Bone marrow (tissue), 2 donors: ENCODE data around the gene COA5.

Experiments
- DNase-seq, 2 donors: peaks; one replicate each; lab custom pipeline; 2025; lab: John Stamatoyannopoulos, UW

Gene COA5

GRCh38 chr2:98571796-98572195, 36.5 kb downstream of the COA5 start:
- no peak for DNase-seq

GRCh38 chr2:98571121-98571701, 37.1 kb downstream of the COA5 start:
- DNase-seq, result no peak

GRCh38 chr2:98570356-98570755, 38.0 kb downstream of the COA5 start:
- no peak for DNase-seq

- no peak for DNase-seq
Measured at GRCh38 chr2:98569915-98570314, 38.4 kb downstream of the COA5 start.

GRCh38 chr2:98569197-98569793, 39.0 kb downstream of the COA5 start:
- peak in 1 of 2 donors; percentile 17 for DNase-seq

GRCh38 chr2:98568161-98568956, 40.0 kb downstream of the COA5 start:
- DNase-seq, result no peak

- no peak for DNase-seq
Measured at GRCh38 chr2:98565941-98566340, 42.4 kb downstream of the COA5 start.

GRCh38 chr2:98565286-98565860, 42.9 kb downstream of the COA5 start:
- DNase-seq, result no peak

GRCh38 chr2:98564541-98565132, 43.7 kb downstream of the COA5 start:
- no peak for DNase-seq

- DNase-seq, result no peak
Measured at GRCh38 chr2:98563394-98563793, 44.9 kb downstream of the COA5 start.

- no peak for DNase-seq
Measured at GRCh38 chr2:98561902-98562695, 46.2 kb downstream of the COA5 start.

- no peak for DNase-seq
Measured at GRCh38 chr2:98561018-98561417, 47.3 kb downstream of the COA5 start.

GRCh38 chr2:98560256-98560771, 48.0 kb downstream of the COA5 start:
- no peak for DNase-seq

GRCh38 chr2:98559581-98559980, 48.7 kb downstream of the COA5 start:
- no peak for DNase-seq

- DNase-seq, result no peak
Measured at GRCh38 chr2:98558852-98559530, 49.3 kb downstream of the COA5 start.

GRCh38 chr2:98556344-98557033, 51.8 kb downstream of the COA5 start:
- no peak for DNase-seq

GRCh38 chr2:98555696-98556095, 52.6 kb downstream of the COA5 start:
- DNase-seq, result no peak

- no peak for DNase-seq
Measured at GRCh38 chr2:98554116-98554861, 54.0 kb downstream of the COA5 start.

- DNase-seq, result no peak
Measured at GRCh38 chr2:98552499-98553179, 55.7 kb downstream of the COA5 start.
